Measurements from ENCODE around the gene EXOSC2.

DNA sequence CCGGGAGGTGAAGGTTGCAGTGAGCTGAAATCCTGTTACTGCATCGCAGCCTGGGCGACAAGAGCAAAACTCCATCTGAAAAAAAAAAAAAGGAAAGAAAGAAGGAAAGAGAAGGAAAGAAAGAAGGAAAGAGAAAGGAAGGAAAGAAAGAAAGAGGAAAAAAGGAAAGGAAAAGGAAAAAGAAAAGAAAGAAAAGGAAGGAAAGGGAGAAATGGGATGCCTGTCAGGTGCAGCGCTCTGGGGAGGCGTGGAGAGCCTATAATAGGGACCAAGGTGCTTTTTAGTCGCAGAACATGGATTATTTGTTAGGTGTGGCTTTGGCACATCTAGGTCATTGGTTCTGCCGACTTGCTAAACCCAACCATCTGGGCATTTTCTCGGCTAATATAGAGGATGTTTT is 17.9 kb downstream of the EXOSC2 start:
- TF ChIP-seq, protein P1, sequence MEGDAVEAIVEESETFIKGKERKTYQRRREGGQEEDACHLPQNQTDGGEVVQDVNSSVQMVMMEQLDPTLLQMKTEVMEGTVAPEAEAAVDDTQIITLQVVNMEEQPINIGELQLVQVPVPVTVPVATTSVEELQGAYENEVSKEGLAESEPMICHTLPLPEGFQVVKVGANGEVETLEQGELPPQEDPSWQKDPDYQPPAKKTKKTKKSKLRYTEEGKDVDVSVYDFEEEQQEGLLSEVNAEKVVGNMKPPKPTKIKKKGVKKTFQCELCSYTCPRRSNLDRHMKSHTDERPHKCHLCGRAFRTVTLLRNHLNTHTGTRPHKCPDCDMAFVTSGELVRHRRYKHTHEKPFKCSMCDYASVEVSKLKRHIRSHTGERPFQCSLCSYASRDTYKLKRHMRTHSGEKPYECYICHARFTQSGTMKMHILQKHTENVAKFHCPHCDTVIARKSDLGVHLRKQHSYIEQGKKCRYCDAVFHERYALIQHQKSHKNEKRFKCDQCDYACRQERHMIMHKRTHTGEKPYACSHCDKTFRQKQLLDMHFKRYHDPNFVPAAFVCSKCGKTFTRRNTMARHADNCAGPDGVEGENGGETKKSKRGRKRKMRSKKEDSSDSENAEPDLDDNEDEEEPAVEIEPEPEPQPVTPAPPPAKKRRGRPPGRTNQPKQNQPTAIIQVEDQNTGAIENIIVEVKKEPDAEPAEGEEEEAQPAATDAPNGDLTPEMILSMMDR (IDR thresholded peaks at IDR 0.05), result no peak
- no peak for TF ChIP-seq POLR2A (IDR thresholded peaks at IDR 0.05)

All from testis (tissue), 2 donors.